ENCODE measurements around the gene GPHN. TPM values are rescaled to one million over a fixed set of nuclear protein-coding genes. Genes with fewer than 3 reads are reported as not detected.

Gene GPHN
- polyA plus RNA-seq, 1 donor (not counting 4 experiments of a cell fraction or from before 2014, with no cell fraction given): 17.6 TPM

GRCh38 chr14:66511849-66512248, 3.9 kb downstream of the GPHN start:
- Histone ChIP-seq H3K27ac (ENCODE audit: control insufficient read depth, insufficient read depth, low read length) (no peak overlapping the region), H3K36me3 (ENCODE audit: control insufficient read depth in 2 of 2, extremely low read depth in 1 of 2, insufficient read depth in 2 of 2, low read length in 2 of 2) (no peaks in the 10 kb centered on the region), H4K20me1 (ENCODE audit: control insufficient read depth, extremely low read depth, insufficient read depth, low read length) (peaks cover 4% of the 10 kb centered on the region), H2AFZ (ENCODE audit: control insufficient read depth, low read length) (no peak overlapping the region), H3K9ac (ENCODE audit: control insufficient read depth, extremely low read depth, insufficient read depth, low read length) (no peak overlapping the region), H3K4me2 (ENCODE audit: control insufficient read depth, extremely low read depth, insufficient read depth, low read depth, low read length) (no peak overlapping the region), H3K79me2 (ENCODE audit: control insufficient read depth, insufficient read depth, low read length) (peaks cover 56% of the 10 kb centered on the region), H3K9me1 (ENCODE audit: control insufficient read depth, extremely low read depth, insufficient read depth, low read length) (no peaks in the 10 kb centered on the region), H3K27me3 (ENCODE audit: control insufficient read depth, extremely low read depth, insufficient read depth, low read length) (no peaks in the 10 kb centered on the region), H3K4me1 (ENCODE audit: control insufficient read depth, extremely low read depth, insufficient read depth, low read length) (peaks cover 5% of the 10 kb centered on the region), H3K4me3 (ENCODE audit: control insufficient read depth in 2 of 3, extremely low read depth in 1 of 3, insufficient read depth in 2 of 3, low read depth in 1 of 3, low read length in 3 of 3) (no peak overlapping the region), H3K9me3 (ENCODE audit: control insufficient read depth, low read depth, low read length) (no peaks in the 10 kb centered on the region)
- dilution Hi-C loops (cut with MboI; ENCODE audit: extremely low pct_ligation_motif_present, low sequenced_read_pairs): no loop called here
- TF ChIP-seq EZH2 (IDR thresholded peaks at IDR 0.05; ENCODE audit: low read length) (no peak), CTCF (optimal IDR thresholded peaks at IDR 0.05 in 1 of 3, IDR thresholded peaks at IDR 0.05 in 1 of 3, conservative IDR thresholded peaks at IDR 0.05 in 1 of 3; ENCODE audit: extremely low read depth in 1 of 3, insufficient read depth in 2 of 3, low read length in 3 of 3) (no peak)
- FAIRE-seq: no peak
- no peak for DNase-seq (ENCODE audit: low read depth, low spot score)

- Histone ChIP-seq H2AFZ (ENCODE audit: control insufficient read depth, low read length) (no peak overlapping the region), H3K4me3 (ENCODE audit: control insufficient read depth in 2 of 3, extremely low read depth in 1 of 3, insufficient read depth in 2 of 3, low read depth in 1 of 3, low read length in 3 of 3) (no peak overlapping the region), H3K79me2 (ENCODE audit: control insufficient read depth, insufficient read depth, low read length) (peaks cover 59% of the 10 kb centered on the region), H3K9me1 (ENCODE audit: control insufficient read depth, extremely low read depth, insufficient read depth, low read length) (no peaks in the 10 kb centered on the region), H3K27ac (ENCODE audit: control insufficient read depth, insufficient read depth, low read length) (no peak overlapping the region), H4K20me1 (ENCODE audit: control insufficient read depth, extremely low read depth, insufficient read depth, low read length) (peaks cover 3% of the 10 kb centered on the region), H3K9me3 (ENCODE audit: control insufficient read depth, low read depth, low read length) (no peaks in the 10 kb centered on the region), H3K36me3 (ENCODE audit: control insufficient read depth in 2 of 2, extremely low read depth in 1 of 2, insufficient read depth in 2 of 2, low read length in 2 of 2) (no peaks in the 10 kb centered on the region), H3K9ac (ENCODE audit: control insufficient read depth, extremely low read depth, insufficient read depth, low read length) (no peak overlapping the region), H3K27me3 (ENCODE audit: control insufficient read depth, extremely low read depth, insufficient read depth, low read length) (no peaks in the 10 kb centered on the region), H3K4me1 (ENCODE audit: control insufficient read depth, extremely low read depth, insufficient read depth, low read length) (no peaks in the 10 kb centered on the region), H3K4me2 (ENCODE audit: control insufficient read depth, extremely low read depth, insufficient read depth, low read depth, low read length) (no peak overlapping the region)
- DNase-seq (ENCODE audit: low read depth, low spot score): no peak
- dilution Hi-C loops (cut with MboI; ENCODE audit: extremely low pct_ligation_motif_present, low sequenced_read_pairs): no loop called here
- TF ChIP-seq CTCF (optimal IDR thresholded peaks at IDR 0.05 in 1 of 3, IDR thresholded peaks at IDR 0.05 in 1 of 3, conservative IDR thresholded peaks at IDR 0.05 in 1 of 3; ENCODE audit: extremely low read depth in 1 of 3, insufficient read depth in 2 of 3, low read length in 3 of 3) (no peak), EZH2 (IDR thresholded peaks at IDR 0.05; ENCODE audit: low read length) (no peak)
- no peak for FAIRE-seq
Observed at GRCh38 chr14:66514213-66514612, 6.3 kb downstream of the GPHN start.
